ENCODE measurements around the gene E2F6.

Gene E2F6

GRCh38 chr2:11456251-11456650, 9.7 kb downstream of the E2F6 start:
- DNase-seq = no peak

GRCh38 chr2:11454824-11455223, 11.1 kb downstream of the E2F6 start:
- DNase-seq = no peak

- no peak for DNase-seq
These were observed 15.2 kb downstream of the E2F6 start for GRCh38 chr2:11450791-11451190.

- peak; percentile 15 for DNase-seq
These were observed 19.2 kb downstream of the E2F6 start for GRCh38 chr2:11446733-11447248.

- no peak for DNase-seq
These were observed 21.2 kb downstream of the E2F6 start for GRCh38 chr2:11444737-11445136.

GRCh38 chr2:11438555-11439080, 27.3 kb downstream of the E2F6 start:
- no peak for DNase-seq

GRCh38 chr2:11437602-11438001, 28.4 kb downstream of the E2F6 start:
- no peak for DNase-seq

- no peak for DNase-seq
These were observed 30.9 kb downstream of the E2F6 start for GRCh38 chr2:11435036-11435435.

GRCh38 chr2:11434443-11434842, 31.5 kb downstream of the E2F6 start:
- DNase-seq = no peak

GRCh38 chr2:11433822-11434221, 32.1 kb downstream of the E2F6 start:
- no peak for DNase-seq

GRCh38 chr2:11430729-11431128, 35.2 kb downstream of the E2F6 start:
- no peak for DNase-seq

GRCh38 chr2:11427224-11427623, 38.7 kb downstream of the E2F6 start:
- no peak for DNase-seq

- no peak for DNase-seq
These were observed 43.0 kb downstream of the E2F6 start for GRCh38 chr2:11422901-11423435.

- DNase-seq = no peak
These were observed 43.5 kb downstream of the E2F6 start for GRCh38 chr2:11422491-11422865.

GRCh38 chr2:11421863-11422490, 44.0 kb downstream of the E2F6 start:
- DNase-seq = no peak

- no peak for DNase-seq
These were observed 45.3 kb downstream of the E2F6 start for GRCh38 chr2:11420671-11421070.

- DNase-seq = no peak
These were observed 45.8 kb downstream of the E2F6 start for GRCh38 chr2:11420190-11420589.

- no peak for DNase-seq
These were observed 46.2 kb downstream of the E2F6 start for GRCh38 chr2:11419781-11420180.

- DNase-seq = no peak
These were observed 47.9 kb downstream of the E2F6 start for GRCh38 chr2:11417946-11418585.

GRCh38 chr2:11416931-11417330, 49.0 kb downstream of the E2F6 start:
- no peak for DNase-seq

GRCh38 chr2:11416186-11416585, 49.8 kb downstream of the E2F6 start:
- DNase-seq = no peak

GRCh38 chr2:11414372-11415124, 51.4 kb downstream of the E2F6 start:
- DNase-seq = no peak

- DNase-seq = no peak
These were observed 53.5 kb downstream of the E2F6 start for GRCh38 chr2:11412449-11412810.

Measured in NCI-H1092 (cell line).